HG02943 (cell line): ENCODE data around the gene GRIPAP1.

Source experiments
- ATAC-seq: cut with Tn5 transposase; IDR thresholded peaks from one replicate; pipeline ENCODE4 v1.9.1; 2021; ENCODE audit warnings: mild to moderate bottlenecking, low read depth, moderate library complexity; ENCODE audit not compliant: unreplicated experiment

GRIPAP1 gene

DNA sequence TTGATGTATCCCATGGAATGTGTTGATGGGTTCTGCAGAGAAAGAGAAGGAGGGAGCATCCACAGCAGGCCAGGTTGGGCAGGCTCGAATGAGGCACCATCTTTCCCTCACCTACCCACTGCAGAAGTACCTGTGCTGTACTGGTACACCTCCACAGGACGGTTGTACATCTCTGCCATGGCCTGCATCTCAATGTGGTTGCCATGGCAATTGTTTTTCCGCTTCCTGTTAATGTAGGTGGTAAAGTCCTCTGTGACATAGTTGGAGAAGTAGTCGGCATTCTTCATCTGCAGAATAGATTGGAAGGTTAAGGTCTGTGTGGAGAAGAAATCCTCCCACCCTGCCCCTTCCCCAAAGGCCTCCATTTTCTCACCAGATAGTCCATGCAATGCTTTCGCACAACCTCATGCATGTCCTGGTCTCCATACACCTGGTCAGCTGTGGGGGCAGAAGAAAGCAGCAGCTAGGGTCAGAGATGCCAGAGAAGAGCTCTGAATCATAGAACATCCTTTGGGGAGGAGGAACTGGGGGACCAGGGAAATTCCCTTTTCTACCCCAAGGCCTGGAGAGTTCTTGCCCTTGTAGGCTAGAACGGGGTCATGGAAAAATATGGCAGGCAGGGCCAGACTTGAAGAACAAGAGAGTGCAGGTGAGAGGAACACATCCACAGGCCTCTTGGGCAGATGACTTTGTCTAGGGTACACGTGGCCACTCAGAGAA is 67.3 kb downstream of the GRIPAP1 start:
- ATAC-seq, result no peak

DNA sequence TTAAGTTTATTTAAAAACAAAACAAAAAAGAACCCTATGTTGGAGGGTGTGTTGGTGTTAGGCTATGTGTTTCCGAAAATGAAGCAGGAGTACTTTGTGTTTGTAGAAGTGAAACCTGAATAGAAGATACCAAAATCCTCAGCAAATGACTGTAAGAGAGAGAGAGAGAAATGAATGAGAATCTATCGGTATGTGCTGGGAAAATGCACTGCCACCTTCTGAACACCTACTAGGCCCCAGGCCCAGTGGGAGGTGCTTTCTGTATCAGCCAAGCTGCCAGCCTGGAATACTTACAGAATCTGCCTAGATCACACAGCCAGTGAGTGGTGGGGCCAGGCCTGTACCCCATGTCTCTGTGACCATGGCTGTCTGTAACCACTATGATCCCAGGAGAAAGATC is 68.3 kb downstream of the GRIPAP1 start:
- ATAC-seq, result no peak

DNA sequence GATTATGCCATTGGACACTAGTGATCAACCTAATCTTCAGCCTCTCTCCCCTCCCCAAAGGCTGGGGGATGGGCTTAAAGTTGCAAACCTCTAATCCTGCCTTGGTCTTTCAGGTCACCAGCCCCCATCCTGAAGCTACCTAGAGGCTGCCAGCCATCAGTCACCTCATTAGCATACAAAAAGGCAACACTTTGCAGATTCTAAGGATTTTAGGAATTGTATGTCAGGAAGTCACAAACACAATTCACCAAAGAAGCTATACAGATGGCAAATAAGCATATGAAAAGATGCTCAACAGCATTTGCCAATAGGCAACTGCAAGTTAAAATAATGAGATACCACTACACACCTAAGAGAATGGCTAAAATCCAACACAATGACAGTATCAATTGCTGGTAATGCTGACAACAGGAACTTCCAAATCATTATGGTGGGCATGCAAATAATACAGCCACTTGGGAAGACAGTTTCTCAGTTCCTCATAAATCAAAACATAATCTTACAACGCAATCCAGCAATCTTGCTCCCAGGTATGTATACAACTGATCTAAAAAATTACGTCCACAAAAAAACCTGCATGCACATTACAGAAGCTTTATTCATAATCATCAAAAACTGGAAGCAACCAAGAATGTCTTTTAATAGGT is 74.2 kb downstream of the GRIPAP1 start:
- ATAC-seq, result no peak

DNA sequence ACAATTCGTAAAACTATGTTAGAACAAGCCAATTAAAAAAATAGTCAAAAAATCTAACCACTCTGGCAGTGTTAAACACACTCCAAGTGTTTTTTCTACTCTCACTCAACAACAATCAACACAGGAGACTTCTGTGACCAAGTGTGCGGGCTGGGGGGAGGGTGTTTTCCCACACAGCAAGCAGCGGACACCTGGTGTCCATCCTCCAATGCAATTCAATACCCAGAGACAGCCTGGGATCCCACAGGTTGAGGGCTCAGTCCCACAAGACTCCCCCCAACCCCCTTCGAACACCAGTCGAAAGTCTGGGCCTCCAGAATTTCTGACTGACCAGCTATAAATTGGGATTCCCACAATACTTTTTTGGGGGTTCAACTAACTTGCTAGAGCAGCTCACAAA is 74.9 kb downstream of the GRIPAP1 start:
- ATAC-seq, result no peak

DNA sequence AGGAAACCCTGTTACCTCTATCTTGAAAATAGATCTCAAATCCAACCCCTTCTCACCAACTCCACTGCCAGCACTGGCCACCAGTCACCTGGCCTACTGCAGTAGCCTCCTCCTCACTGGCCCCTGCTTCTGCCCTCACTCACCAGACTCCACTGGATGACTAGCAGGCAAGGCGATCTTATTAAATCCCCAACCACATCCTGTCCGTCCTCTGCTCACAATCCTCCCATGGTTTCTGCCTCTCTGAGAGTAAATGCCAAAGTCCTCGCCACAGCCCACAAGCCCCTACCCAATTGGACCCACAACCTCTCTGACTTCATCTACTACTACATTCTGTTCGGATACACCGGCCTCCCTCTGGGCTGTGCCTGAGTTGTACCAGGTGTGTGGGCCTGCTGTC is 77.8 kb downstream of the GRIPAP1 start:
- ATAC-seq, result no peak

DNA sequence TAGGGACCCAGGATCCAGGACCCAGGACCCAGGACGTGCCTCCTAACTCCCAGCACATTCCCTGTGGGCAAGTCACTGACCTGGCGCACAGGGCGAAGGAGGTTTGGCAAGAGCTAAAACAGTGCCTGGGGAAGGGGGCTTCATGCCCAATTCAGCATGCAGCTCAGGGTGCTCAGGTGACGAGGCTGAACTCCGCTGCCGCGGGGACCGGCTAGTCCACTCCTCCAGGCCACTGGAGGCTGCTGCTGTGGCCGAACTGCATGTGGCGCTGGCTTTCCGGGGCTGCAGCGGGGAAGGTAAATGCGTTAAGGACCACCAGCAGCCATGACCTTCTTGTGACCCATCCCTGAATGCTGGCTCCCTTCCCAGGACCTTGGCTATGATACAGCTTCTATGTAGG is 78.3 kb downstream of the GRIPAP1 start:
- no peak for ATAC-seq
